Choroid plexus epithelial cell (primary cell): ENCODE measurements around the gene ASTN1.

ENCODE experiments used
- DNase-seq: peaks from one replicate; pipeline ENCODE4 v3.0.0-alpha.2; 2010; ENCODE audit warnings: low read depth
- H3K4me3 ChIP-seq: 2 replicates; pipeline ENCODE4 v1.5.1; 2011; ENCODE audit warnings: low read depth, mild to moderate bottlenecking, control low read depth, low read length, moderate library complexity
- TF ChIP-seq, protein P1 (sequence below): conservative IDR thresholded peaks from 2 replicates; pipeline ENCODE4 v1.5.1; 2011; ENCODE audit warnings: low read depth, mild to moderate bottlenecking, control low read depth, inconsistent platforms, low read length, moderate library complexity

Gene ASTN1

DNA sequence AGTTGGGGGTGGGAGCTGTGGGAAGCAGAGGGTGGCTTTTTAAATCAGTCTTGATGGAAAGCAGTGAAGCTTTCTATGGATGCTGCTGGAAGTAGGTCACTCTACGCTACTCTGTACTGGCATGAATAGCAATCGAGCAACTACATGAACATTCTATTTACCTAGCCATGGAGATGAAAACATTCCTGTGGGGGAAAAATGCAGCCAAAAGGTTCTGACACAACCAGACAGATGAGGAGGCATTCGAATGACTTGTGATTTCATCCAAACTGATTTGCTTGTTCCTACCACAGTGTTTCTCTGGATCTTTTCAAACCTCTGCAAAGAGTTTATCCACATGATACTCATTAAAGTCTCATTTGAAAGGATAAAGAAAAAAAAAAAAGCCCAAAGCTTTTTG lies 95.0 kb downstream of the ASTN1 start:
- peak; percentile 3 for DNase-seq
- H3K4me3 ChIP-seq: no peak overlapping the region
- TF ChIP-seq, protein P1, sequence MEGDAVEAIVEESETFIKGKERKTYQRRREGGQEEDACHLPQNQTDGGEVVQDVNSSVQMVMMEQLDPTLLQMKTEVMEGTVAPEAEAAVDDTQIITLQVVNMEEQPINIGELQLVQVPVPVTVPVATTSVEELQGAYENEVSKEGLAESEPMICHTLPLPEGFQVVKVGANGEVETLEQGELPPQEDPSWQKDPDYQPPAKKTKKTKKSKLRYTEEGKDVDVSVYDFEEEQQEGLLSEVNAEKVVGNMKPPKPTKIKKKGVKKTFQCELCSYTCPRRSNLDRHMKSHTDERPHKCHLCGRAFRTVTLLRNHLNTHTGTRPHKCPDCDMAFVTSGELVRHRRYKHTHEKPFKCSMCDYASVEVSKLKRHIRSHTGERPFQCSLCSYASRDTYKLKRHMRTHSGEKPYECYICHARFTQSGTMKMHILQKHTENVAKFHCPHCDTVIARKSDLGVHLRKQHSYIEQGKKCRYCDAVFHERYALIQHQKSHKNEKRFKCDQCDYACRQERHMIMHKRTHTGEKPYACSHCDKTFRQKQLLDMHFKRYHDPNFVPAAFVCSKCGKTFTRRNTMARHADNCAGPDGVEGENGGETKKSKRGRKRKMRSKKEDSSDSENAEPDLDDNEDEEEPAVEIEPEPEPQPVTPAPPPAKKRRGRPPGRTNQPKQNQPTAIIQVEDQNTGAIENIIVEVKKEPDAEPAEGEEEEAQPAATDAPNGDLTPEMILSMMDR: no peak

DNA sequence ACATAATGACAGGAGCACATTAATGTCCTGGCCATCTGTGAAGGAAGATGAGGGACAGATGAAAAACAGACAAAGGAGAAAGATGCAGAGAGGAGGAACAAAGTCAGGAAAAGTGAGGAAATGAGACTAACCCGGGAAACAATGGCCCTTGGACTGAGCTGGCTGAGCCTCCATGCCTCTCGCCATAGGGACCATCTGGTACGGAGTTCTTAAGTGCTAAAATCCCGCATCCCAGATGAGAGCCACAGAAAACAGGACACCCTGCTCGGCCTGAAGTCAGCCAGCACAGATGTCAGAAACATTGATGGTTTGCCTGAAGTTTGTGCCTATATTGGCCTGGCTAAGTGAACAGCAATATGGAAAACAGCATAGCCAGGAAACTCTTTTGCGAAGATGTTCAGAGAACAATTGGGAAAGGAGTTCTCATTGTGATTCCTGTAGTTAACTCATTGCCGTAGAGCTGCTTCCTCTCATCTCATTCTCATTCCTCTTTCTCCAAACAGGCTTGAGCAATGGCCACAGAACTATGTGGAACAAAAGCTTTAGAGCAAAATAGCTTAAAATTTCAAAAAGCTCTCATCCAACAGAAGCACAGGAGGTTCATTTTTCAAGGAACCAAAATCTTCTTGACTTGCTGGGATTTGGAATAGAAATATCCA lies 96.6 kb downstream of the ASTN1 start:
- TF ChIP-seq, protein P1: no peak
- no peak for DNase-seq
- no peak overlapping the region for H3K4me3 ChIP-seq

DNA sequence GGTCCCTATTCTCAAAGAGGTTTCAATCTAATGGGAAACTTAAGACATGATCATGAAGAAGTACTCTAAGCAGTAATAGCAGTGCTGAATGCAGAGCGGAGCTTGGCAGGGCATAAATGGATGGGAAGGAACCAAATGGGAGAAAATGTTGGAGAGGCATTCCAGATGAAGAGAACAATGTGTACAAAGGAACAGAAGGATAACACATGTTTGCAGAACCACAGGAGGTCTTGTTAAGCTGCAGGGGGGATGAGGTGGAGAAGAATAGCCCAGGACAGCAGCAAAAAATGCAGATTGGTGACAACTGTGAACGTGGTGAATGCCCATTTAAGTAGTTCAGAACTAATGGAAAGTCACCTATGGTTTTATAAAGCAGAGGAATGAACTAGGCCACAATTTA lies 99.1 kb downstream of the ASTN1 start:
- TF ChIP-seq, protein P1: no peak
- no peak overlapping the region for H3K4me3 ChIP-seq
- DNase-seq: no peak

DNA sequence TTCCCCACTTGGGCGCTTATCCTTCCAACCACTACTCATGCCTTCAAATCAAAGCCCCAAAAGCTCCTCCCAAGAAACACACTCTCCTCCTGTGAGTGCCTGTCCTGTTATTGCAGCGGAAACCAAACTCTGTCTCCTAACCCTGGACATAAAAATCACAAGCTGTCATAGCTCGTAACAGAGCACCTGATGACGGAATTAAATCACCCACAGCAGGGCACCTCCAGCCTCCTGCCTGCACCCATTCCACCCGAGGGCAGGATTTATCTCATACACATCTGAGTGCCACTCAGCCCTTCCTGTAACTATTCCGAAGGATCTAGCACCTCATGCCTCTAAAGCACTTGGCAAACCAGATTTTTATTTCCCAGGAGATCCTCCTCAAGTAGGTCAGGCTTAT lies 100.9 kb downstream of the ASTN1 start:
- no peak overlapping the region for H3K4me3 ChIP-seq
- TF ChIP-seq, protein P1: no peak
- DNase-seq: no peak

DNA sequence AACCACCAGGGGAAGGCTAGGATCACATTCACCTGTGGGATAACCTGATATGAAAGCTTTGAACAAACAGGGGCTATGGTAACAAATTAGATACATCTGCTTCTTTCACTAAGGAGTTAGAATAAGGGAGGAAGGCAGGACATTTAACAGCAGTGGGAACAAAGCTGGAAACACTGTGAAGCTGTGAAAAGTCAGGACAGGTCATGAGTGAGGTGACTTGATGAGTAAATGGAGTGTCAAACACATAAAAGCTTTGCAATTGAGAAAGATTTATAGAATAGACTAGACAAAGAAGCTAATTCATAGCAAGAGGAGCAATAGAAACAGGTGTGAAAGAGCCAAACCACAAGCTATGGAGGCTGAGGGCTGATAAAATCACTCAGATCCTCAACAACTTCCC lies 110.0 kb downstream of the ASTN1 start:
- no peak overlapping the region for H3K4me3 ChIP-seq
- no peak for DNase-seq
- TF ChIP-seq, protein P1: no peak

DNA sequence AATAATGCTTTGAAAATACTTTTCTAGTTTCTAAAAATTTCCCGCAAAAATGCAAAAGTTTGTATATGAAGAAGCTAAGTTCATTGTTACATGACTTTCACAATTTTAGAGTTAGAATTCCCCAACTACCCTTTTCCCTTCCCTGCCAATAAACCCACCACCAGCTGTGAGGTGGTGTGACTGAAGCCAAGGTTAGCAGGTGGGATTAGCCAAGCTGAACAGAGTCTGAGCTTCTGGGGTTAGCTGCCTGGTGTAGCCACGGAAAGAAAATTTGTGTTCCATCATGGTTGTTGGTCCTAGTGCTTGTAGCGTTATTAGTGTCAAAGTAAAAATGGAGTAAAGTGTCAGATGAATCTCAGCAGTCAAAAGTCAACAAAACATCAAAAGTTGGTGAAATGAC lies 110.9 kb downstream of the ASTN1 start:
- no peak for DNase-seq
- H3K4me3 ChIP-seq: no peak overlapping the region
- TF ChIP-seq, protein P1: no peak

DNA sequence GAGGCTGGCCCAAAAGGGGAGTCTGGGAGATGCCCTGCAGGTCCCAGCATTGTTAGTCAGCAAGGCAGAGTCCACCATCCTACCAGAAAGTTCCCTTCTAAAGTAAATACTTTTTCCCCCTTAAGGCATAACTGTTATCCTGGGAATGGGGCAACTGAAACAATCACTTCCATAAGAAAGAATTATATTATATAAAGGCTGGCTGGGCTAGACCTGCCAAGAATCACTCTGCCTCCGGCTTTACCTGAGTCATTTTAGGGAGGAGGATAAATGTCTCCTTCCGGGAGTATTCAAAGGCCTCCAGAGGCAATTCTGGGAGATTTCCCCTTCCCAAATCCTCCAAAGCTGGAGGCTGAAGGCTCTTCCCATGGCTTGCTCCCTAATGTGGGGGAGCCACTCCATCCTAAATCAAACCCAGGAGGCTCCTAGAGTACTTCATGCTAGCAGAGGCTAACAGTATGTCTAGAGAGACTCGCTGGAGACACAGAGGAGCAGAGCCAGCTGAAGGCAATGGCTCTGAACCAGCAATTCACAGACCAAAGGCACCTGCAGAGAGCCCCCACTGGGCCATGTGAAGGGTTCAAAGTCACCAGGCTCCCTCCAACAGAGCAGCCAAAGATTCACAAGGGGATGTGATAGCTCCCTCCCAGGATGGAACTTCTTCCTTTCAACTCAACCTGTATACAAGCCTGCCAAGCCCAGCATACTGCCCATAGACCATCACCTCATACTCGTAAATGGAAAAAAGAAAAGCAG lies 116.0 kb downstream of the ASTN1 start:
- H3K4me3 ChIP-seq: no peak overlapping the region
- TF ChIP-seq, protein P1: no peak

More for the DNA sequence above, 116.0 kb downstream of the ASTN1 start:
- no peak for DNase-seq
